HCT116 (cell line): ENCODE results near the gene NABP2. TPM values are rescaled to one million over a fixed set of nuclear protein-coding genes. Genes with fewer than 3 reads are reported as not detected.
A peak's percentile ranks its signal among the peaks of the same experiment; 100 is the strongest.

Experiments used
- ATAC-seq: fragments of 200-7000 bp; cut with Tn5 transposase; 2 replicates; pipeline ENCODE4 v1.9.1; 2020; ENCODE audit warnings: mild to moderate bottlenecking, moderate library complexity
- BruUV-seq: library from RNA; stranded (reverse); fragments of 400-500 nt; replicated peaks from 2 replicates; lab custom pipeline; 2021; lab: Mats Ljungman, UMichigan
- CTCF ChIA-PET: fragments of 300-600 bp; sonication (Branson Sonifier 250); formaldehyde crosslinking; loops from one replicate; lab custom pipeline; 2021; ENCODE audit warnings: antibody characterized with exemption; lab: Charles Lee
- POLR2A ChIA-PET: fragments of 300-600, 350-600 bp; sonication (Branson Sonifier 250); formaldehyde crosslinking; loops from one replicate; lab custom pipeline; 2021; ENCODE audit warnings: antibody characterized with exemption; lab: Charles Lee
- RAD21 ChIA-PET, 2 experiments: fragments of 300-600 bp; sonication (Branson Sonifier 250); formaldehyde crosslinking; loops; one replicate each; lab custom pipeline; 2023; ENCODE audit warnings: low total read pairs in 2 of 2; ENCODE audit not compliant: uncharacterized antibody in 2 of 2, unreplicated experiment in 2 of 2, low non-redundant PET in 1 of 2; lab: Charles Lee
- DNase-seq: peaks from one replicate; pipeline ENCODE4 v3.0.0-alpha.2; 2010; ENCODE audit warnings: low read depth, low spot score
- H2AFZ ChIP-seq: fragments of 200-600 bp; shearing (Covaris generic), sonication (generic); 2 replicates; pipeline ENCODE4 v1.6.1; 2017; ENCODE audit warnings: low read depth, mixed run types, mixed read lengths, antibody characterized with exemption, low read length; ENCODE audit not compliant: poor library complexity, severe bottlenecking
- H3K27ac ChIP-seq: 2 replicates; pipeline ENCODE4 v1.5.1; 2012; ENCODE audit warnings: low read depth, low read length
- H3K27me3 ChIP-seq: fragments of 200-600 bp; sonication (generic); 2 replicates; pipeline ENCODE4 v1.6.1; 2016; ENCODE audit warnings: mixed run types, low read length, mixed read lengths; ENCODE audit not compliant: insufficient read depth
- H3K36me3 ChIP-seq, 2 experiments: fragments of 200-500 bp in 1 of 2; fragments of 200-600 bp in 1 of 2; sonication (Bioruptor generic) in 1 of 2; sonication (generic) in 1 of 2; 2 replicates each; pipeline versions ENCODE4 v1.5.1 to v1.6.1; 2014 to 2016; ENCODE audit warnings: low read length in 2 of 2, inconsistent platforms in 1 of 2, mixed read lengths in 1 of 2, mixed run types in 1 of 2; ENCODE audit not compliant: insufficient read depth in 2 of 2, control insufficient read depth in 1 of 2
- H3K4me1 ChIP-seq, 2 experiments: fragments of 200-600 bp in 1 of 2; sonication (generic) in 1 of 2; 2 replicates each; pipeline versions ENCODE4 v1.5.1 to v1.6.1; 2012 to 2017; ENCODE audit warnings: low read length in 2 of 2, inconsistent platforms in 1 of 2, mild to moderate bottlenecking in 1 of 2, mixed read lengths in 1 of 2, mixed run types in 1 of 2, moderate library complexity in 1 of 2; ENCODE audit not compliant: insufficient read depth in 2 of 2, control insufficient read depth in 1 of 2
- H3K4me2 ChIP-seq: fragments of 200-600 bp; sonication (generic); 2 replicates; pipeline ENCODE4 v1.6.1; 2017; ENCODE audit warnings: mixed run types, low read length, mixed read lengths
- H3K4me3 ChIP-seq, 2 experiments: fragments of 200-600 bp in 1 of 2; sonication (generic) in 1 of 2; replicated peaks in 1 of 2; 2 replicates each; pipeline ENCODE4 v1.5.1; 2011 to 2016; ENCODE audit warnings: low read length in 2 of 2, control low read depth in 1 of 2, low read depth in 1 of 2, mild to moderate bottlenecking in 1 of 2, mixed read lengths in 1 of 2, mixed run types in 1 of 2
- H3K79me2 ChIP-seq: fragments of 200-600 bp; sonication (generic); 2 replicates; pipeline ENCODE4 v1.6.1; 2017; ENCODE audit warnings: mild to moderate bottlenecking, mixed run types, low read length, moderate library complexity, mixed read lengths; ENCODE audit not compliant: insufficient read depth
- H3K9ac ChIP-seq: fragments of 200-600 bp; sonication (generic); 2 replicates; pipeline ENCODE4 v1.6.1; 2016; ENCODE audit warnings: low read length, mixed read lengths
- H3K9me2 ChIP-seq: fragments of 200-600 bp; sonication (generic), shearing (Covaris generic); 2 replicates; pipeline ENCODE4 v1.6.1; 2017; ENCODE audit warnings: mixed run types, mild to moderate bottlenecking, moderate library complexity; ENCODE audit not compliant: insufficient read depth
- H3K9me3 ChIP-seq, 2 experiments: fragments of 200-500 bp in 1 of 2; fragments of 200-600 bp in 1 of 2; sonication (Bioruptor generic) in 1 of 2; sonication (generic) in 1 of 2; 2 replicates each; pipeline ENCODE4 v1.6.1; 2014 to 2017; ENCODE audit warnings: low read length in 2 of 2, mixed read lengths in 2 of 2, inconsistent platforms in 1 of 2, low read depth in 1 of 2, mild to moderate bottlenecking in 1 of 2, mixed run types in 1 of 2, moderate library complexity in 1 of 2; ENCODE audit not compliant: control insufficient read depth in 1 of 2, insufficient read depth in 1 of 2
- H4K20me1 ChIP-seq: fragments of 200-600 bp; sonication (generic), shearing (Covaris generic); 2 replicates; pipeline ENCODE4 v1.6.1; 2017; ENCODE audit warnings: mixed run types, mild to moderate bottlenecking, moderate library complexity; ENCODE audit not compliant: insufficient read depth
- ATF3 ChIP-seq: IDR thresholded peaks from 2 replicates; pipeline ENCODE4 v1.6.1; 2012
- CEBPB ChIP-seq: IDR thresholded peaks from 2 replicates; pipeline ENCODE4 v1.6.1; 2012; ENCODE audit warnings: low read depth
- EGR1 ChIP-seq: IDR thresholded peaks from 2 replicates; pipeline ENCODE4 v1.6.1; 2012; ENCODE audit warnings: low read depth
- EZH2phosphoT487 ChIP-seq: fragments of 200-600 bp; IDR thresholded peaks from 2 replicates; pipeline ENCODE4 v1.6.1; 2018; ENCODE audit warnings: antibody characterized with exemption, borderline replicate concordance
- JUND ChIP-seq: IDR thresholded peaks from 2 replicates; pipeline ENCODE4 v1.6.1; 2012
- POLR2AphosphoS5 ChIP-seq: IDR thresholded peaks from 2 replicates; pipeline ENCODE4 v1.6.1; 2011; ENCODE audit warnings: mild to moderate bottlenecking, low read depth, low read length, moderate library complexity
- RAD21 ChIP-seq: IDR thresholded peaks from 2 replicates; pipeline ENCODE4 v1.6.1; 2012; ENCODE audit warnings: low read depth, mild to moderate bottlenecking
- REST ChIP-seq: IDR thresholded peaks from 2 replicates; pipeline ENCODE4 v1.6.1; 2012; ENCODE audit warnings: low read depth
- SIN3A ChIP-seq: IDR thresholded peaks from 2 replicates; pipeline ENCODE4 v1.6.1; 2012; ENCODE audit warnings: low read depth
- SP1 ChIP-seq: IDR thresholded peaks from 2 replicates; pipeline ENCODE4 v1.6.1; 2012; ENCODE audit warnings: low read depth
- TCF7L2 ChIP-seq: IDR thresholded peaks from 2 replicates; pipeline ENCODE4 v1.7.0; 2011; ENCODE audit warnings: borderline replicate concordance, inconsistent platforms; ENCODE audit not compliant: insufficient read depth, insufficient read length; ENCODE audit errors: extremely low read depth
- YY1 ChIP-seq: IDR thresholded peaks from 2 replicates; pipeline ENCODE4 v1.6.1; 2011; ENCODE audit warnings: low read length, low read depth, moderate library complexity, mild to moderate bottlenecking; ENCODE audit not compliant: insufficient replicate concordance; ENCODE audit errors: extremely low read depth
- ZFX ChIP-seq: fragments of 450-650 bp; IDR thresholded peaks from 2 replicates; pipeline ENCODE4 v1.6.1; 2017
- ZNF274 ChIP-seq: fragments of 200-500 bp; sonication (Bioruptor generic); IDR thresholded peaks from 2 replicates; pipeline ENCODE4 v1.6.1; 2014; ENCODE audit warnings: mild to moderate bottlenecking, low read depth, low read length, inconsistent platforms
- intact Hi-C: fragments of 100-400 bp; cut with micrococcal nuclease; formaldehyde crosslinking; loops from 2 replicates; pipeline ENCODE4 v1.10.0; 2022
- total RNA-seq: library from RNA; stranded (reverse); gene quantifications from one replicate; pipeline ENCODE4 v1.2.1, GENCODE V29; 2021; ENCODE audit not compliant: unreplicated experiment
- TF ChIP-seq, protein P1 (sequence below), 3 experiments: fragments of 200-600 bp in 1 of 3; sonication (generic) in 1 of 3; IDR thresholded peaks in 2 of 3; conservative IDR thresholded peaks in 1 of 3; 2 replicates each; pipeline ENCODE4 v1.5.1; 2012 to 2017; ENCODE audit warnings: low read depth in 2 of 3, low read length in 2 of 3, antibody characterized with exemption in 1 of 3, borderline replicate concordance in 1 of 3, control low read depth in 1 of 3, mild to moderate bottlenecking in 1 of 3, mixed read lengths in 1 of 3, mixed run types in 1 of 3, moderate library complexity in 1 of 3; ENCODE audit not compliant: insufficient read depth in 1 of 3
- TF ChIP-seq, protein P2 (sequence below): IDR thresholded peaks from 2 replicates; pipeline ENCODE4 v1.6.1; 2012
- TF ChIP-seq, protein P3 (sequence below): IDR thresholded peaks from 2 replicates; pipeline ENCODE4 v1.6.1; 2011; ENCODE audit warnings: mild to moderate bottlenecking, low read length, moderate library complexity; ENCODE audit not compliant: insufficient replicate concordance; ENCODE audit errors: extremely low read depth

Gene NABP2
- total RNA-seq, 1 experiment from 2014 or later: 52.9 TPM

GRCh38 chr12:56266693-56267442 lies 42.7 kb downstream of the NABP2 start, which contains the start of gene COQ10A:
Gene COQ10A, plus strand, starts transcription at chr12:56266942. Its CDS starts 177 bp downstream, at chr12:56267119.
- ChIA-PET POLR2A (interaction anchor here (0.9 to 2.1 kb wide), 5 partner anchors 8 to 370 kb away, joined by 3 to 7 read pairs (median 4); partner anchors contain the start of genes ANKRD52 and RNF41), CTCF (interaction anchor here (0.6 to 1.9 kb wide), 5 partner anchors 8 to 77 kb away, joined by 3 to 11 read pairs (median 4); partner anchors contain the start of genes ANKRD52 and CNPY2), RAD21 (no interaction called here)
- DNase-seq (peak; percentile 78), ATAC-seq (peak; percentile 91)
- Histone ChIP-seq H3K27ac (peak within 1 kb of the TSS; percentile 71), H4K20me1 (no peaks in the 10 kb centered on the region), H3K27me3 (no peaks in the 10 kb centered on the region), H3K9me3 (no peaks in the 10 kb centered on the region), H3K9ac (peak within 1 kb of the TSS; percentile 78), H3K9me2 (no peaks in the 10 kb centered on the region), H3K79me2 (no peaks in the 10 kb centered on the region), H3K4me1 (peaks cover 5 to 31% of the 10 kb centered on the region in 2 experiments), H3K4me2 (peak within 1 kb of the TSS; percentile 95), H3K4me3 (peak within 1 kb of the TSS; percentile 65 to 75), H3K36me3 (peaks cover 0 to 21% of the 10 kb centered on the region in 2 experiments; a peak in 2 of 4 replicates), H2AFZ (peak within 1 kb of the TSS; percentile 81)
- BruUV-seq: no TSS peak
- intact Hi-C loops: loop anchor here (2.0 kb wide), 1 partner anchor 148 kb away; the partner anchor contains the start of gene ZC3H10
- no peak for TF ChIP-seq ZNF274
- peak; percentile 67; the same call in 1 of the 2 replicates for TF ChIP-seq SIN3A
- no peak for TF ChIP-seq JUND
- peak; percentile 19 for TF ChIP-seq TCF7L2
- no peak for TF ChIP-seq EZH2phosphoT487
- no peak; the same call in 1 of the 2 replicates for TF ChIP-seq SP1
- peak; percentile 84 for TF ChIP-seq POLR2AphosphoS5
- TF ChIP-seq YY1: peak; percentile 13
- TF ChIP-seq EGR1: no peak
- TF ChIP-seq ATF3: no peak
- TF ChIP-seq CEBPB: no peak
- TF ChIP-seq ZFX: peak; percentile 59; the same call in 1 of the 2 replicates
- TF ChIP-seq, protein P1, sequence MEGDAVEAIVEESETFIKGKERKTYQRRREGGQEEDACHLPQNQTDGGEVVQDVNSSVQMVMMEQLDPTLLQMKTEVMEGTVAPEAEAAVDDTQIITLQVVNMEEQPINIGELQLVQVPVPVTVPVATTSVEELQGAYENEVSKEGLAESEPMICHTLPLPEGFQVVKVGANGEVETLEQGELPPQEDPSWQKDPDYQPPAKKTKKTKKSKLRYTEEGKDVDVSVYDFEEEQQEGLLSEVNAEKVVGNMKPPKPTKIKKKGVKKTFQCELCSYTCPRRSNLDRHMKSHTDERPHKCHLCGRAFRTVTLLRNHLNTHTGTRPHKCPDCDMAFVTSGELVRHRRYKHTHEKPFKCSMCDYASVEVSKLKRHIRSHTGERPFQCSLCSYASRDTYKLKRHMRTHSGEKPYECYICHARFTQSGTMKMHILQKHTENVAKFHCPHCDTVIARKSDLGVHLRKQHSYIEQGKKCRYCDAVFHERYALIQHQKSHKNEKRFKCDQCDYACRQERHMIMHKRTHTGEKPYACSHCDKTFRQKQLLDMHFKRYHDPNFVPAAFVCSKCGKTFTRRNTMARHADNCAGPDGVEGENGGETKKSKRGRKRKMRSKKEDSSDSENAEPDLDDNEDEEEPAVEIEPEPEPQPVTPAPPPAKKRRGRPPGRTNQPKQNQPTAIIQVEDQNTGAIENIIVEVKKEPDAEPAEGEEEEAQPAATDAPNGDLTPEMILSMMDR (IDR thresholded peaks at IDR 0.05 in 2 of 3, conservative IDR thresholded peaks at IDR 0.05 in 1 of 3; ENCODE audit: borderline replicate concordance in 1 of 3, insufficient read depth in 1 of 3, low read depth in 2 of 3, low read length in 2 of 3): peak; percentile 45 to 72 (median 54)
- TF ChIP-seq, protein P2, sequence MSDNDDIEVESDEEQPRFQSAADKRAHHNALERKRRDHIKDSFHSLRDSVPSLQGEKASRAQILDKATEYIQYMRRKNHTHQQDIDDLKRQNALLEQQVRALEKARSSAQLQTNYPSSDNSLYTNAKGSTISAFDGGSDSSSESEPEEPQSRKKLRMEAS: peak; percentile 72
- TF ChIP-seq RAD21: peak; percentile 49
- no peak for TF ChIP-seq REST
- TF ChIP-seq, protein P3, sequence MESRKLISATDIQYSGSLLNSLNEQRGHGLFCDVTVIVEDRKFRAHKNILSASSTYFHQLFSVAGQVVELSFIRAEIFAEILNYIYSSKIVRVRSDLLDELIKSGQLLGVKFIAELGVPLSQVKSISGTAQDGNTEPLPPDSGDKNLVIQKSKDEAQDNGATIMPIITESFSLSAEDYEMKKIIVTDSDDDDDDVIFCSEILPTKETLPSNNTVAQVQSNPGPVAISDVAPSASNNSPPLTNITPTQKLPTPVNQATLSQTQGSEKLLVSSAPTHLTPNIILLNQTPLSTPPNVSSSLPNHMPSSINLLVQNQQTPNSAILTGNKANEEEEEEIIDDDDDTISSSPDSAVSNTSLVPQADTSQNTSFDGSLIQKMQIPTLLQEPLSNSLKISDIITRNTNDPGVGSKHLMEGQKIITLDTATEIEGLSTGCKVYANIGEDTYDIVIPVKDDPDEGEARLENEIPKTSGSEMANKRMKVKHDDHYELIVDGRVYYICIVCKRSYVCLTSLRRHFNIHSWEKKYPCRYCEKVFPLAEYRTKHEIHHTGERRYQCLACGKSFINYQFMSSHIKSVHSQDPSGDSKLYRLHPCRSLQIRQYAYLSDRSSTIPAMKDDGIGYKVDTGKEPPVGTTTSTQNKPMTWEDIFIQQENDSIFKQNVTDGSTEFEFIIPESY: no peak
